Femur (tissue), 1 donor: Measurements from ENCODE around the gene ACR.
"Not testable (repeated sequence)": the region's sequence is repeated elsewhere in the genome, so short reads cannot be mapped to it uniquely, and the experiment has no call there.

ENCODE experiments used
- DNase-seq: peaks from one replicate; pipeline ENCODE4 v3.0.0-alpha.2; 2017

The ACR gene

GRCh38 chr22:50783033-50783879 lies 45.3 kb downstream of the ACR start, which contains the start of gene RABL2B:
Gene RABL2B (minus strand): TSS chr22:50783636. CDS start chr22:50782294, 1,342 bp downstream.
- DNase-seq, result peak; percentile 94

- not testable (repeated sequence) for DNase-seq
Observed at GRCh38 chr22:50783880-50784276, 45.9 kb downstream of the ACR start.

GRCh38 chr22:50785289-50785688 lies 47.3 kb downstream of the ACR start:
- DNase-seq, result peak; percentile 21

GRCh38 chr22:50786936-50787335 lies 48.9 kb downstream of the ACR start:
- not testable (repeated sequence) for DNase-seq
